GM12891 (cell line): Measurements from ENCODE around the gene ALS2.

Source experiments
- POLR2A ChIP-seq: IDR thresholded peaks from 2 replicates; pipeline ENCODE4 v1.6.1; 2011; ENCODE audit warnings: low read depth, low read length, control low read depth
- POLR2AphosphoS5 ChIP-seq: IDR thresholded peaks from 2 replicates; pipeline ENCODE4 v1.6.1; 2011; ENCODE audit warnings: low read depth, low read length, control low read depth
- POU2F2 ChIP-seq: IDR thresholded peaks from 2 replicates; pipeline ENCODE4 v1.6.1; 2011; ENCODE audit warnings: low read depth, mild to moderate bottlenecking, control low read depth, low read length, moderate library complexity

DNA sequence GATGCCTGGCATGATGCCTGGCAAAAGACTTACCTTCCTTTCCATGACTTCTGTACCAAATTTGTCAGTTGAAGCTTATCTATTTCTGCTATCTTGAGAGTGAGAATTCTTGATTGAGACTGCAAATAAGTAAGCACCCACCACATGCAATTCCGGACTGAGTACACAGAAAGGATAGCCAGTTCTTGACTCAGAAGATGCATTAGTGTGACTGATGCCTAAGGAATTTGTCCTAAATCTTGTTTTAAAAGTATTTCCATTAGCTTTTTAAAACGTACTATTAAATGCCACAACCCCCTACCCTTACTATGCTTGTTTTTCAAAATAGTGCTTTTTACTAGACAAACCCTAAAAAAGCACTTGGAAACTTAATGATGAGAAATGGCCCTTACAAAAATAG, 82.8 kb downstream of the ALS2 start:
- TF ChIP-seq POLR2AphosphoS5 (no peak), POLR2A (no peak), POU2F2 (no peak)
